ENCODE results near the gene UBXN2A. TPM values are rescaled to one million over a fixed set of nuclear protein-coding genes. Genes with fewer than 3 reads are reported as not detected.
A peak's percentile ranks its signal among the peaks of the same experiment; 100 is the strongest.

The UBXN2A gene
- total RNA-seq, 6 experiments from 2014 or later = 4.6 to 7.9 (median 6.2) TPM

- H3K9me3 ChIP-seq = no peaks in the 10 kb centered on the region
- H3K27ac ChIP-seq = no peak overlapping the region
- intact Hi-C loops (cut with DNase I) = no loop called here
- WGBS (ENCODE audit: insufficient coverage, low coverage, low lambda C conversion rate, missing lambda C conversion rate) = 23% methylated on average over 23 of the region's 23 CpGs
- no peak for TF ChIP-seq CTCF (IDR thresholded peaks at IDR 0.05)
- TF ChIP-seq POLR2A (IDR thresholded peaks at IDR 0.05) = no peak
- peak overlapping the region; percentile 55 to 66 (median 61) for H3K4me3 ChIP-seq
- H3K27me3 ChIP-seq = no peaks in the 10 kb centered on the region
- no peak for DNase-seq
- no peaks in the 10 kb centered on the region for H3K36me3 ChIP-seq
- peaks cover 0 to 29% (median 6%) of the 10 kb centered on the region in 4 donors for H3K4me1 ChIP-seq
- no peak for ATAC-seq
These were observed 108.7 kb downstream of the UBXN2A start for GRCh38 chr2:24048769-24049484.

- H3K27me3 ChIP-seq = no peaks in the 10 kb centered on the region
- 0% methylated on average over 5 of the region's 52 CpGs for WGBS (ENCODE audit: insufficient coverage, low coverage, low lambda C conversion rate, missing lambda C conversion rate)
- intact Hi-C loops (cut with DNase I) = no loop called here
- peak; percentile 48 for TF ChIP-seq POLR2A (IDR thresholded peaks at IDR 0.05)
- TF ChIP-seq CTCF (IDR thresholded peaks at IDR 0.05) = no peak
- H3K4me1 ChIP-seq = peaks cover 0 to 29% (median 6%) of the 10 kb centered on the region in 4 donors
- ATAC-seq (peak; percentile 7 to 45 (median 30)), DNase-seq (peak; percentile 52 to 72 (median 62))
- H3K27ac ChIP-seq = peak within 1 kb of the TSS in 1 of 3 donors; percentile 13
- peak within 1 kb of the TSS; percentile 55 to 66 (median 61) for H3K4me3 ChIP-seq
- H3K36me3 ChIP-seq = no peaks in the 10 kb centered on the region
- no peaks in the 10 kb centered on the region for H3K9me3 ChIP-seq
These were observed 109.3 kb downstream of the UBXN2A start, which contains the start of gene FKBP1B for GRCh38 chr2:24049485-24050021. FKBP1B (plus strand) TSS chr2:24049741; CDS start chr2:24049850, 109 bp downstream.

DNA sequence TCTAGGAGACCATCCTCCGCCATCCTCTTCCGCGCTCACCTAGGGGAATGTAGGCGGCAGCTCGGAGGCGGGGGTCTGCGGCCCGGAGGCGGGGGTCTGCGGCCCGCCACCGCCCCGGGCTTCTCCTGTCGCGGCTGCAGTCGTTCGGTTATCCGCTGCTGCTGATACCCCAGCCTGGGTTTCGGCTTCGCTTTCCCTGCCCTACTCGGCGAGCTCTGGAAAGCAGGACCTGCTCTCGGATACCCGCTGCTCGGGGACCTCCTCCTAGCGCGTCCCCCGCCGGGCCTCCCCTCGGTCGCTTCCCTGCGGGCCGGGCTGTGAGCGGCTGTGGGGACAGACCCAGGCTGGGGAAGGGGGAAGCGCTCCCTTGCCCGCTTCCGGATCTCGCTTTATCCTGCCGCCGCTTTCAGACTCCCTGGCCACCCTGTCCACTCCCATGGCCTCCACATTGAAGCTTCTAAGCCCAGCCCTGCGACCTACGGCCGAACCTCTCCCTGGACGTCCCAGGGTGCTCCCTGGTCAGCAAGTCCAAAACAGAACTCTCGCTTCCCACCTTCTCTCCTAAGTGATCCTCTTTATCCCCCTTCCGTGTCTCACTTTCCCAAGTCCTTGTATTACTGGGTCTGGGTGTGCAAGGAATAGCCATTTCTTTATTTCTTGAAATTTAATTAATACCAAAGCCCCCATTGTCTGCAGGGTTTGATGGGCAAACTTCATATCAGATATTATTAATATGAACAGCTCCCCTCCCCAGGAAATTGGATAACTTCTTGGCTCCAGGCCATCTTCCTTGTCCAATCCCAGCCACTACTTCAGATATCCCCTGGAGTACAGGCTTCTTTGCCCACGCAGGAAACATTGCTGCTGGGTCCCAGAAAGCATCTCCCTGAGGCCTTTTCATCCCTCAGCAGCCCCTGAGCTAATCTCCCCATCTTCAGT is 110.0 kb downstream of the UBXN2A start:
- Histone ChIP-seq H3K27ac (peak overlapping the region in 1 of 3 donors; percentile 13), H3K4me3 (peak overlapping the region; percentile 55 to 66 (median 61)), H3K4me1 (peaks cover 0 to 29% (median 6%) of the 10 kb centered on the region in 4 donors), H3K9me3 (no peaks in the 10 kb centered on the region), H3K27me3 (no peaks in the 10 kb centered on the region), H3K36me3 (no peaks in the 10 kb centered on the region)
- peak; percentile 0 to 13 (median 6) for ATAC-seq
- 43% methylated on average over 3 of the region's 47 CpGs for WGBS (ENCODE audit: insufficient coverage, low coverage, low lambda C conversion rate, missing lambda C conversion rate)
- DNase-seq = peak; percentile 49 to 55 (median 50)
- intact Hi-C loops (cut with DNase I) = no loop called here
- no peak for TF ChIP-seq POLR2A (IDR thresholded peaks at IDR 0.05)
- no peak for TF ChIP-seq CTCF (IDR thresholded peaks at IDR 0.05)

- no peaks in the 10 kb centered on the region for H3K36me3 ChIP-seq
- DNase-seq = no peak
- intact Hi-C loops (cut with DNase I) = no loop called here
- H3K27me3 ChIP-seq = no peaks in the 10 kb centered on the region
- ATAC-seq = no peak
- no peak overlapping the region for H3K4me3 ChIP-seq
- 68% methylated on average over 8 of the region's 8 CpGs for WGBS (ENCODE audit: insufficient coverage, low coverage, low lambda C conversion rate, missing lambda C conversion rate)
- TF ChIP-seq POLR2A (IDR thresholded peaks at IDR 0.05) (no peak), CTCF (IDR thresholded peaks at IDR 0.05) (no peak)
- H3K9me3 ChIP-seq = no peaks in the 10 kb centered on the region
- H3K4me1 ChIP-seq = peaks cover 0 to 18% (median 0%) of the 10 kb centered on the region in 4 donors
- H3K27ac ChIP-seq = no peak overlapping the region
These were observed 111.6 kb downstream of the UBXN2A start for GRCh38 chr2:24051833-24052232.

Measured in right lobe of liver (tissue), 6 donors.